ENCODE results near the gene TBX15. TPM values are rescaled to one million over a fixed set of nuclear protein-coding genes. Genes with fewer than 3 reads are reported as not detected.
A peak's percentile ranks its signal among the peaks of the same experiment; 100 is the strongest.

The TBX15 gene
- total RNA-seq = under 1 TPM in 2 of 4 donors, not detected in 2; 0.14 to 0.32 TPM

GRCh38 chr1:118988186-118989005 is at the start of gene TBX15:
Gene TBX15 (minus strand): TSS chr1:118988343. CDS start chr1:118987795, 548 bp downstream.
- 18 to 20% methylated on average over 7 to 31 of the region's 31 CpGs for WGBS, 2 donors (ENCODE audit: low coverage in 1 of 2)
- peak within 1 kb of the TSS in 3 of 4 donors; percentile 7 to 53 (median 18) for H3K4me3 ChIP-seq
- no peak within 1 kb of the TSS for H3K27ac ChIP-seq
- in situ Hi-C loops (cut with MboI; ENCODE audit: low pct_ligation_motif_present in 1 of 4, low pct_unique_long_range_greater_than_20kb in 1 of 4, low sequenced_read_pairs in 3 of 4) (no loop called here), intact Hi-C loops (cut with DNase I; ENCODE audit: low total_unique reads) (no loop called here)
- H3K9me3 ChIP-seq = no peaks in the 10 kb centered on the region
- TF ChIP-seq EP300 (IDR thresholded peaks at IDR 0.05; ENCODE audit: low read depth) = no peak
- TF ChIP-seq CTCF (IDR thresholded peaks at IDR 0.05) = no peak
- no peak for TF ChIP-seq POLR2A (IDR thresholded peaks at IDR 0.05)
- no peak for TF ChIP-seq POLR2AphosphoS5 (IDR thresholded peaks at IDR 0.05)
- peaks cover 8 to 46% (median 28%) of the 10 kb centered on the region in 4 donors for H3K4me1 ChIP-seq
- peaks cover 100% of the 10 kb centered on the region for H3K27me3 ChIP-seq
- H3K36me3 ChIP-seq = no peaks in the 10 kb centered on the region
- no peak for DNase-seq

GRCh38 chr1:119034359-119034758 is 46.2 kb upstream of the TBX15 start:
- Histone ChIP-seq H3K4me3 (no peak overlapping the region), H3K27me3 (no peaks in the 10 kb centered on the region), H3K36me3 (peaks cover 0 to 5% (median 0%) of the 10 kb centered on the region in 4 donors), H3K4me1 (no peaks in the 10 kb centered on the region), H3K27ac (no peak overlapping the region), H3K9me3 (no peaks in the 10 kb centered on the region)
- no peak for TF ChIP-seq POLR2A (IDR thresholded peaks at IDR 0.05)
- no peak for TF ChIP-seq EP300 (IDR thresholded peaks at IDR 0.05; ENCODE audit: low read depth)
- TF ChIP-seq POLR2AphosphoS5 (IDR thresholded peaks at IDR 0.05) = no peak
- TF ChIP-seq CTCF (IDR thresholded peaks at IDR 0.05) = no peak
- DNase-seq = no peak
- intact Hi-C loops (cut with DNase I; ENCODE audit: low total_unique reads) = no loop called here
- in situ Hi-C loops (cut with MboI; ENCODE audit: low pct_ligation_motif_present in 1 of 4, low pct_unique_long_range_greater_than_20kb in 1 of 4, low sequenced_read_pairs in 3 of 4) = no loop called here

GRCh38 chr1:119032986-119033385 is 44.8 kb upstream of the TBX15 start:
- no peaks in the 10 kb centered on the region for H3K4me1 ChIP-seq
- 96 to 97% methylated on average over 5 to 22 of the region's 22 CpGs for WGBS, 2 donors (ENCODE audit: low coverage in 1 of 2)
- in situ Hi-C loops (cut with MboI; ENCODE audit: low pct_ligation_motif_present in 1 of 4, low pct_unique_long_range_greater_than_20kb in 1 of 4, low sequenced_read_pairs in 3 of 4) = no loop called here

GRCh38 chr1:119027759-119028158 is 39.6 kb upstream of the TBX15 start:
- DNase-seq = no peak
- H3K4me1 ChIP-seq = no peaks in the 10 kb centered on the region
- in situ Hi-C loops (cut with MboI; ENCODE audit: low pct_ligation_motif_present in 1 of 4, low pct_unique_long_range_greater_than_20kb in 1 of 4, low sequenced_read_pairs in 3 of 4) = no loop called here
- no peaks in the 10 kb centered on the region for H3K9me3 ChIP-seq
- WGBS, 2 donors (ENCODE audit: low coverage in 1 of 2) = 29 to 64% methylated on average over 1 of the region's 1 CpG
- no peak overlapping the region for H3K27ac ChIP-seq
- intact Hi-C loops (cut with DNase I; ENCODE audit: low total_unique reads) = no loop called here
- peaks cover 0 to under 1% (median 0%) of the 10 kb centered on the region in 4 donors for H3K36me3 ChIP-seq
- H3K27me3 ChIP-seq = no peaks in the 10 kb centered on the region
- no peak overlapping the region for H3K4me3 ChIP-seq
- no peak for TF ChIP-seq POLR2A (IDR thresholded peaks at IDR 0.05)
- TF ChIP-seq CTCF (IDR thresholded peaks at IDR 0.05) = no peak
- TF ChIP-seq POLR2AphosphoS5 (IDR thresholded peaks at IDR 0.05) = no peak

More at GRCh38 chr1:119032986-119033385, 44.8 kb upstream of the TBX15 start:
- TF ChIP-seq CTCF (IDR thresholded peaks at IDR 0.05) (no peak), POLR2AphosphoS5 (IDR thresholded peaks at IDR 0.05) (no peak), POLR2A (IDR thresholded peaks at IDR 0.05) (no peak), EP300 (IDR thresholded peaks at IDR 0.05; ENCODE audit: low read depth) (no peak)
- no peak for DNase-seq
- no peak overlapping the region for H3K4me3 ChIP-seq
- H3K27ac ChIP-seq = no peak overlapping the region
- H3K36me3 ChIP-seq = peaks cover 0 to 5% (median 0%) of the 10 kb centered on the region in 4 donors
- intact Hi-C loops (cut with DNase I; ENCODE audit: low total_unique reads) = no loop called here
- no peaks in the 10 kb centered on the region for H3K27me3 ChIP-seq
- no peaks in the 10 kb centered on the region for H3K9me3 ChIP-seq
